Liver (tissue), 10 donors: ENCODE data around the gene SPHK1. TPM values are rescaled to one million over a fixed set of nuclear protein-coding genes. Genes with fewer than 3 reads are reported as not detected.

ENCODE experiments used
- DNase-seq: peaks from one replicate; pipeline ENCODE4 v3.0.0-alpha.2; 2017; ENCODE audit warnings: low spot score
- H3K27ac ChIP-seq, 2 donors: one replicate each; pipeline ENCODE4 v1.7.0; 2013; ENCODE audit warnings: inconsistent platforms in 2 of 2, low read length in 2 of 2, control low read depth in 1 of 2, low read depth in 1 of 2, mild to moderate bottlenecking in 1 of 2
- H3K27me3 ChIP-seq, 4 donors: one replicate each; pipeline versions ENCODE4 v1.6.1 to v1.7.0; 2013; ENCODE audit warnings: low read length in 3 of 4, inconsistent platforms in 1 of 4, mild to moderate bottlenecking in 1 of 4, moderate library complexity in 1 of 4; ENCODE audit not compliant: control insufficient read depth in 4 of 4, insufficient read depth in 4 of 4
- H3K36me3 ChIP-seq, 4 donors: one replicate each; pipeline versions ENCODE4 v1.6.1 to v1.7.0; 2013; ENCODE audit warnings: low read length in 3 of 4, mild to moderate bottlenecking in 3 of 4, low read depth in 1 of 4, moderate library complexity in 1 of 4; ENCODE audit not compliant: control insufficient read depth in 4 of 4, insufficient read depth in 3 of 4
- H3K4me1 ChIP-seq, 4 donors: one replicate each; pipeline versions ENCODE4 v1.6.1 to v1.7.0; 2013; ENCODE audit warnings: low read length in 3 of 4, mild to moderate bottlenecking in 3 of 4, moderate library complexity in 1 of 4; ENCODE audit not compliant: control insufficient read depth in 4 of 4, insufficient read depth in 4 of 4
- H3K4me3 ChIP-seq, 3 donors: one replicate each; pipeline versions ENCODE4 v1.6.1 to v1.7.0; 2013; ENCODE audit warnings: low read length in 3 of 3, control low read depth in 1 of 3, low read depth in 1 of 3, mild to moderate bottlenecking in 1 of 3
- H3K9ac ChIP-seq, 2 donors: one replicate each; pipeline ENCODE4 v1.7.0; 2013; ENCODE audit warnings: low read length in 2 of 2, mild to moderate bottlenecking in 2 of 2, moderate library complexity in 2 of 2, control low read depth in 1 of 2, low read depth in 1 of 2
- H3K9me3 ChIP-seq, 4 donors: one replicate each; pipeline versions ENCODE4 v1.6.1 to v1.7.0; 2013; ENCODE audit warnings: low read length in 3 of 4; ENCODE audit not compliant: control insufficient read depth in 4 of 4
- HNF4A ChIP-seq, 2 donors: conservative IDR thresholded peaks; 2 replicates each; pipeline ENCODE4 v1.6.1; 2016; ENCODE audit warnings: antibody characterized with exemption in 2 of 2, mild to moderate bottlenecking in 2 of 2
- NR2F2 ChIP-seq: IDR thresholded peaks from 2 replicates; pipeline ENCODE4 v1.6.1; 2016; ENCODE audit warnings: antibody characterized with exemption
- RAD21 ChIP-seq, 2 donors: IDR thresholded peaks; 2 replicates each; pipeline ENCODE4 v1.6.1; 2016; ENCODE audit warnings: antibody characterized with exemption in 2 of 2, mild to moderate bottlenecking in 2 of 2
- WGBS: extraction: QIAGEN DNeasy Blood & Tissue Kit; methylation state at CpG from one replicate; pipeline ENCODE4 v1.1.7; 2013; 5-methylcytosine and 5-hydroxymethylcytosine counted together
- polyA plus RNA-seq, 2 donors: library from polyadenylated mRNA; stranded (reverse) in 1 of 2; unstranded in 1 of 2; fragments of 200-250 nt in 1 of 2; fragments of >200 nt in 1 of 2; fragmentation: Nextera tagmentation in 1 of 2; extraction: Ambion mirVana in 1 of 2; gene quantifications; one replicate each; pipeline versions ENCODE4 v1.2.1 to v1.2.3, GENCODE V29; 2013 to 2015
- small RNA-seq: library from RNA; depleted of rRNA; stranded (forward); fragments of <200 nt; gene quantifications from one replicate; pipeline ENCODE3, GENCODE V24; 2014
- total RNA-seq, 2 donors: library from RNA; depleted of rRNA; stranded (reverse); fragments of >200 nt; gene quantifications; one replicate each; pipeline ENCODE4 v1.2.3, GENCODE V29; 2014
- TF ChIP-seq, protein P1 (sequence below): IDR thresholded peaks from 2 replicates; pipeline ENCODE4 v1.6.1; 2016; ENCODE audit warnings: antibody characterized with exemption
- donor health status: healthy.
- donor health status: healthy.
- donor health status: healthy.
- donor health status: healthy.
- donor health status: healthy.

SPHK1 gene
- total and polyA plus RNA-seq, 4 donors, result 0.89 to 11.4 (median 1.1) TPM

DNA sequence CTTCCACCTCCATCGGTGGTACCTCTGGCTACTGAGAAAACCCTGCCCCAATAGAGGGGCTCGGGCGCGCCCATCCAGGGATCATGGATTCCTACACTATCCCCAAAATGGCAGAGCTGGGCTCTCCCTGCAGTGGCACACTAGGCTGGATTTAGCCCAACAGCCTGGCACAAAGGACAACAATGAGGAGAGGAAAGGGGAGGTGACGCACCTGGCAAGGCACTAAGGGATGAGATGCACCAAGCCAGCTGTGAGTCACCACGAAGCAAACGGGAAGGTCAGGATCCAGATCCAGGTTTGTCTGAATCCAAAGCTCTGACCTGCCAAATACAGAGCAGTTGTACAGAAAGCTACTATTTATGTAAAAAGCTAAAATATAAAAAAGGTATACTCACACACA is 50.5 kb downstream of the SPHK1 start:
- WGBS, result 91% methylated on average over 7 of the region's 7 CpGs
- Histone ChIP-seq H3K27me3 (no peaks in the 10 kb centered on the region), H3K4me3 (no peak overlapping the region), H3K36me3 (peaks cover 0 to 2% (median 0%) of the 10 kb centered on the region in 4 donors), H3K4me1 (no peaks in the 10 kb centered on the region), H3K27ac (no peak overlapping the region), H3K9me3 (no peaks in the 10 kb centered on the region), H3K9ac (no peak overlapping the region)
- TF ChIP-seq NR2F2 (no peak), HNF4A (conservative IDR thresholded peaks at IDR 0.05) (no peak)
- TF ChIP-seq, protein P1, sequence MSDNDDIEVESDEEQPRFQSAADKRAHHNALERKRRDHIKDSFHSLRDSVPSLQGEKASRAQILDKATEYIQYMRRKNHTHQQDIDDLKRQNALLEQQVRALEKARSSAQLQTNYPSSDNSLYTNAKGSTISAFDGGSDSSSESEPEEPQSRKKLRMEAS, result no peak
- no peak for DNase-seq

DNA sequence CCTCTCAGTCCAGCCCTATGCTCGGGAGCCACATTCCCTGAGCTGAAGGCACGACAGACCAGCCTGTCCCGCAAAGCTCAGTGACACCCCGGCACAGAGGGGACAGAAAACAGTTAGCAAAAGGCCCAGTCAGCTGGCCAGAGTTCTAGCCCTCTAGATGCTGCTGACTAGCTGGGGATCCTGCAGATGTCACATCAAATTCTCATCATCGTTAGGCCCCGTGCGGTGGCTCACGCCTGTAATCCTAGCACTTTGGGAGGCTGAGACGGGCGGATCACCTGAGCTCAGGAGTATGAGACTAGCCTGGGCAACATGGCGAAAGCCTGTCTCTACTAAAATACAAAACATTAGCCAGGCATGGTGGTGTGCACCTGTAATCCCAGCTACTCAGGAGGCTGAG is 51.3 kb downstream of the SPHK1 start:
- Histone ChIP-seq H3K36me3 (peaks cover 0 to 2% (median 0%) of the 10 kb centered on the region in 4 donors), H3K4me1 (no peaks in the 10 kb centered on the region), H3K27me3 (no peaks in the 10 kb centered on the region), H3K9ac (no peak overlapping the region), H3K4me3 (no peak overlapping the region), H3K9me3 (no peaks in the 10 kb centered on the region), H3K27ac (no peak overlapping the region)
- WGBS, result 98% methylated on average over 11 of the region's 11 CpGs
- no peak for TF ChIP-seq RAD21 (IDR thresholded peaks at IDR 0.05)
- DNase-seq, result no peak

Small RNAs within 50 kb of the gene (small RNA-seq; reads per million reads assigned to genes)
- gene RNU6-24P, result not detected

Other genes with a start within 250 kb of the SPHK1 start
- 1 to 10 TPM in 1 of 2 donors, under 1 TPM in 1; under 0.01 to 1.5 TPM for gene FOXJ1, start 243.4 kb upstream of the SPHK1 start, total RNA-seq
- gene FOXJ1, start 243.4 kb upstream of the SPHK1 start, polyA plus RNA-seq, result not detected
- 1 to 10 TPM in 1 of 2 donors, under 1 TPM in 1; 0.42 to 2.9 TPM for gene RNF157, start 144.1 kb upstream of the SPHK1 start, total RNA-seq
- under 1 TPM; 0.50 to 0.82 TPM for gene RNF157, start 144.1 kb upstream of the SPHK1 start, polyA plus RNA-seq
- 1 to 10 TPM; 1.7 to 6.5 TPM for gene UBALD2, start 119.3 kb upstream of the SPHK1 start, total RNA-seq
- gene UBALD2, start 119.3 kb upstream of the SPHK1 start, polyA plus RNA-seq, result 1 to 10 TPM; 1.4 to 5.5 TPM
- 1 to 10 TPM in 1 of 2 donors, under 1 TPM in 1; 0.56 to 6.1 TPM for gene QRICH2, start 76.3 kb upstream of the SPHK1 start, total RNA-seq
- under 1 TPM; 0.67 TPM for gene QRICH2, start 76.3 kb upstream of the SPHK1 start, polyA plus RNA-seq
- 10 to 100 TPM; 21.4 to 78.1 TPM for gene PRPSAP1, start 30.7 kb upstream of the SPHK1 start, total RNA-seq
- gene PRPSAP1, start 30.7 kb upstream of the SPHK1 start, polyA plus RNA-seq, result 10 to 100 TPM; 33.9 to 71.3 TPM
- 10 to 100 TPM; 13.1 to 71.5 TPM for gene UBE2O, start 68.5 kb downstream of the SPHK1 start, total RNA-seq
- gene UBE2O, start 68.5 kb downstream of the SPHK1 start, polyA plus RNA-seq, result 1 to 10 TPM; 3.3 to 5.4 TPM
- not detected for gene AANAT, start 83.0 kb downstream of the SPHK1 start, total RNA-seq
- gene AANAT, start 83.0 kb downstream of the SPHK1 start, polyA plus RNA-seq, result not detected
- 1 to 10 TPM; 3.6 to 6.7 TPM for gene RHBDF2, start 116.8 kb downstream of the SPHK1 start, total RNA-seq
- 1 to 10 TPM; 2.9 to 5.6 TPM for gene RHBDF2, start 116.8 kb downstream of the SPHK1 start, polyA plus RNA-seq
- 1 to 10 TPM; 1.6 to 7.8 TPM for gene CYGB, start 153.1 kb downstream of the SPHK1 start, total RNA-seq
- gene CYGB, start 153.1 kb downstream of the SPHK1 start, polyA plus RNA-seq, result 1 to 10 TPM in 1 of 2 donors, under 1 TPM in 1; 0.83 to 1.2 TPM
- gene PRCD, start 155.4 kb downstream of the SPHK1 start, total RNA-seq, result 1 to 10 TPM in 1 of 2 donors, under 1 TPM in 1; 0.75 to 1.0 TPM
- under 1 TPM in 1 of 2 donors, not detected in 1; 0.63 TPM for gene PRCD, start 155.4 kb downstream of the SPHK1 start, polyA plus RNA-seq
- gene ST6GALNAC2, start 201.3 kb downstream of the SPHK1 start, total RNA-seq, result 1 to 10 TPM; 1.3 to 2.6 TPM
- under 1 TPM; 0.52 to 0.90 TPM for gene ST6GALNAC2, start 201.3 kb downstream of the SPHK1 start, polyA plus RNA-seq